ENCODE results near the gene TSPAN19.
A peak's percentile ranks its signal among the peaks of the same experiment; 100 is the strongest.

The TSPAN19 gene

GRCh38 chr12:85036234-85036707 is at the start of gene TSPAN19, which contains the start of gene LRRIQ1:
TSS of gene TSPAN19 (minus strand) at chr12:85036277. CDS start at chr12:85029946, 6,331 bp downstream.
TSS of gene LRRIQ1 (plus strand) at chr12:85036351. CDS start at chr12:85038177, 1,826 bp downstream.
- Histone ChIP-seq H3K9ac (ENCODE audit: low read length in 5 of 5) (peak within 1 kb of the TSS in 3 of 5 donors; percentile 14 to 64 (median 56)), H3K36me3 (ENCODE audit: control insufficient read depth in 5 of 5, insufficient read depth in 5 of 5, low read length in 5 of 5) (no peaks in the 10 kb centered on the region), H3K4me3 (ENCODE audit: low read depth in 1 of 5, low read length in 5 of 5) (peak within 1 kb of the TSS; percentile 59 to 92 (median 81)), H3K27me3 (ENCODE audit: control insufficient read depth in 5 of 5, insufficient read depth in 4 of 5, low read length in 5 of 5) (peaks cover 0 to 3% (median 0%) of the 10 kb centered on the region in 5 donors), H3K4me1 (ENCODE audit: control insufficient read depth in 5 of 5, insufficient read depth in 5 of 5, low read length in 5 of 5) (peaks cover 0 to 9% (median 8%) of the 10 kb centered on the region in 5 donors), H3K9me3 (ENCODE audit: control insufficient read depth in 5 of 5, low read length in 5 of 5) (no peaks in the 10 kb centered on the region), H3K27ac (ENCODE audit: low read depth, low read length) (no peak within 1 kb of the TSS)

- Histone ChIP-seq H3K27me3 (ENCODE audit: control insufficient read depth in 5 of 5, insufficient read depth in 4 of 5, low read length in 5 of 5) (peaks cover 0 to 3% (median 0%) of the 10 kb centered on the region in 5 donors), H3K4me3 (ENCODE audit: low read depth in 1 of 5, low read length in 5 of 5) (no peak overlapping the region), H3K27ac (ENCODE audit: low read depth, low read length) (no peak overlapping the region), H3K4me1 (ENCODE audit: control insufficient read depth in 5 of 5, insufficient read depth in 5 of 5, low read length in 5 of 5) (no peaks in the 10 kb centered on the region), H3K9me3 (ENCODE audit: control insufficient read depth in 5 of 5, low read length in 5 of 5) (no peaks in the 10 kb centered on the region), H3K36me3 (ENCODE audit: control insufficient read depth in 5 of 5, insufficient read depth in 5 of 5, low read length in 5 of 5) (no peaks in the 10 kb centered on the region), H3K9ac (ENCODE audit: low read length in 5 of 5) (no peak overlapping the region)
Measured at GRCh38 chr12:85085066-85085465, 49.0 kb upstream of the TSPAN19 start.

- Histone ChIP-seq H3K27me3 (ENCODE audit: control insufficient read depth in 5 of 5, insufficient read depth in 4 of 5, low read length in 5 of 5) (no peaks in the 10 kb centered on the region), H3K36me3 (ENCODE audit: control insufficient read depth in 5 of 5, insufficient read depth in 5 of 5, low read length in 5 of 5) (no peaks in the 10 kb centered on the region), H3K27ac (ENCODE audit: low read depth, low read length) (no peak overlapping the region), H3K9me3 (ENCODE audit: control insufficient read depth in 5 of 5, low read length in 5 of 5) (no peaks in the 10 kb centered on the region), H3K9ac (ENCODE audit: low read length in 5 of 5) (no peak overlapping the region), H3K4me1 (ENCODE audit: control insufficient read depth in 5 of 5, insufficient read depth in 5 of 5, low read length in 5 of 5) (no peaks in the 10 kb centered on the region), H3K4me3 (ENCODE audit: low read depth in 1 of 5, low read length in 5 of 5) (no peak overlapping the region)
Measured at GRCh38 chr12:85076688-85077430, 40.8 kb upstream of the TSPAN19 start.

- H3K27ac ChIP-seq (ENCODE audit: low read depth, low read length) = no peak overlapping the region
- H3K36me3 ChIP-seq (ENCODE audit: control insufficient read depth in 5 of 5, insufficient read depth in 5 of 5, low read length in 5 of 5) = no peaks in the 10 kb centered on the region
- H3K9me3 ChIP-seq (ENCODE audit: control insufficient read depth in 5 of 5, low read length in 5 of 5) = no peaks in the 10 kb centered on the region
- no peak overlapping the region for H3K9ac ChIP-seq (ENCODE audit: low read length in 5 of 5)
- no peaks in the 10 kb centered on the region for H3K27me3 ChIP-seq (ENCODE audit: control insufficient read depth in 5 of 5, insufficient read depth in 4 of 5, low read length in 5 of 5)
- no peaks in the 10 kb centered on the region for H3K4me1 ChIP-seq (ENCODE audit: control insufficient read depth in 5 of 5, insufficient read depth in 5 of 5, low read length in 5 of 5)
- no peak overlapping the region for H3K4me3 ChIP-seq (ENCODE audit: low read depth in 1 of 5, low read length in 5 of 5)
Measured at GRCh38 chr12:85072826-85073225, 36.7 kb upstream of the TSPAN19 start.

- no peaks in the 10 kb centered on the region for H3K4me1 ChIP-seq (ENCODE audit: control insufficient read depth in 5 of 5, insufficient read depth in 5 of 5, low read length in 5 of 5)
- H3K27me3 ChIP-seq (ENCODE audit: control insufficient read depth in 5 of 5, insufficient read depth in 4 of 5, low read length in 5 of 5) = no peaks in the 10 kb centered on the region
- no peak overlapping the region for H3K4me3 ChIP-seq (ENCODE audit: low read depth in 1 of 5, low read length in 5 of 5)
- H3K27ac ChIP-seq (ENCODE audit: low read depth, low read length) = no peak overlapping the region
- no peak overlapping the region for H3K9ac ChIP-seq (ENCODE audit: low read length in 5 of 5)
- no peaks in the 10 kb centered on the region for H3K9me3 ChIP-seq (ENCODE audit: control insufficient read depth in 5 of 5, low read length in 5 of 5)
- H3K36me3 ChIP-seq (ENCODE audit: control insufficient read depth in 5 of 5, insufficient read depth in 5 of 5, low read length in 5 of 5) = no peaks in the 10 kb centered on the region
Measured at GRCh38 chr12:85065837-85066482, 29.9 kb upstream of the TSPAN19 start.

GRCh38 chr12:85060916-85061315 is 24.8 kb upstream of the TSPAN19 start:
- H3K9ac ChIP-seq (ENCODE audit: low read length in 5 of 5) = no peak overlapping the region
- H3K4me1 ChIP-seq (ENCODE audit: control insufficient read depth in 5 of 5, insufficient read depth in 5 of 5, low read length in 5 of 5) = no peaks in the 10 kb centered on the region
- no peak overlapping the region for H3K27ac ChIP-seq (ENCODE audit: low read depth, low read length)
- no peaks in the 10 kb centered on the region for H3K9me3 ChIP-seq (ENCODE audit: control insufficient read depth in 5 of 5, low read length in 5 of 5)
- no peak overlapping the region for H3K4me3 ChIP-seq (ENCODE audit: low read depth in 1 of 5, low read length in 5 of 5)
- H3K27me3 ChIP-seq (ENCODE audit: control insufficient read depth in 5 of 5, insufficient read depth in 4 of 5, low read length in 5 of 5) = no peaks in the 10 kb centered on the region
- no peaks in the 10 kb centered on the region for H3K36me3 ChIP-seq (ENCODE audit: control insufficient read depth in 5 of 5, insufficient read depth in 5 of 5, low read length in 5 of 5)

GRCh38 chr12:85059594-85059993 is 23.5 kb upstream of the TSPAN19 start:
- Histone ChIP-seq H3K36me3 (ENCODE audit: control insufficient read depth in 5 of 5, insufficient read depth in 5 of 5, low read length in 5 of 5) (no peaks in the 10 kb centered on the region), H3K9me3 (ENCODE audit: control insufficient read depth in 5 of 5, low read length in 5 of 5) (no peaks in the 10 kb centered on the region), H3K27ac (ENCODE audit: low read depth, low read length) (no peak overlapping the region), H3K4me3 (ENCODE audit: low read depth in 1 of 5, low read length in 5 of 5) (no peak overlapping the region), H3K27me3 (ENCODE audit: control insufficient read depth in 5 of 5, insufficient read depth in 4 of 5, low read length in 5 of 5) (no peaks in the 10 kb centered on the region), H3K9ac (ENCODE audit: low read length in 5 of 5) (no peak overlapping the region), H3K4me1 (ENCODE audit: control insufficient read depth in 5 of 5, insufficient read depth in 5 of 5, low read length in 5 of 5) (no peaks in the 10 kb centered on the region)

- Histone ChIP-seq H3K9me3 (ENCODE audit: control insufficient read depth in 5 of 5, low read length in 5 of 5) (no peaks in the 10 kb centered on the region), H3K4me1 (ENCODE audit: control insufficient read depth in 5 of 5, insufficient read depth in 5 of 5, low read length in 5 of 5) (no peaks in the 10 kb centered on the region), H3K36me3 (ENCODE audit: control insufficient read depth in 5 of 5, insufficient read depth in 5 of 5, low read length in 5 of 5) (no peaks in the 10 kb centered on the region), H3K4me3 (ENCODE audit: low read depth in 1 of 5, low read length in 5 of 5) (no peak overlapping the region), H3K27me3 (ENCODE audit: control insufficient read depth in 5 of 5, insufficient read depth in 4 of 5, low read length in 5 of 5) (no peaks in the 10 kb centered on the region), H3K27ac (ENCODE audit: low read depth, low read length) (no peak overlapping the region), H3K9ac (ENCODE audit: low read length in 5 of 5) (no peak overlapping the region)
Measured at GRCh38 chr12:85058339-85058738, 22.3 kb upstream of the TSPAN19 start.

GRCh38 chr12:85057370-85057963 is 21.4 kb upstream of the TSPAN19 start:
- Histone ChIP-seq H3K9ac (ENCODE audit: low read length in 5 of 5) (no peak overlapping the region), H3K9me3 (ENCODE audit: control insufficient read depth in 5 of 5, low read length in 5 of 5) (no peaks in the 10 kb centered on the region), H3K27ac (ENCODE audit: low read depth, low read length) (no peak overlapping the region), H3K36me3 (ENCODE audit: control insufficient read depth in 5 of 5, insufficient read depth in 5 of 5, low read length in 5 of 5) (no peaks in the 10 kb centered on the region), H3K4me1 (ENCODE audit: control insufficient read depth in 5 of 5, insufficient read depth in 5 of 5, low read length in 5 of 5) (no peaks in the 10 kb centered on the region), H3K27me3 (ENCODE audit: control insufficient read depth in 5 of 5, insufficient read depth in 4 of 5, low read length in 5 of 5) (no peaks in the 10 kb centered on the region), H3K4me3 (ENCODE audit: low read depth in 1 of 5, low read length in 5 of 5) (no peak overlapping the region)

- H3K4me3 ChIP-seq (ENCODE audit: low read depth in 1 of 5, low read length in 5 of 5) = no peak overlapping the region
- no peak overlapping the region for H3K9ac ChIP-seq (ENCODE audit: low read length in 5 of 5)
- no peaks in the 10 kb centered on the region for H3K27me3 ChIP-seq (ENCODE audit: control insufficient read depth in 5 of 5, insufficient read depth in 4 of 5, low read length in 5 of 5)
- H3K4me1 ChIP-seq (ENCODE audit: control insufficient read depth in 5 of 5, insufficient read depth in 5 of 5, low read length in 5 of 5) = no peaks in the 10 kb centered on the region
- no peaks in the 10 kb centered on the region for H3K9me3 ChIP-seq (ENCODE audit: control insufficient read depth in 5 of 5, low read length in 5 of 5)
- no peak overlapping the region for H3K27ac ChIP-seq (ENCODE audit: low read depth, low read length)
- no peaks in the 10 kb centered on the region for H3K36me3 ChIP-seq (ENCODE audit: control insufficient read depth in 5 of 5, insufficient read depth in 5 of 5, low read length in 5 of 5)
Measured at GRCh38 chr12:85043829-85044228, 7.8 kb upstream of the TSPAN19 start.
